IMR-90 (cell line): ENCODE data around the gene SREK1IP1. TPM values are rescaled to one million over a fixed set of nuclear protein-coding genes. Genes with fewer than 3 reads are reported as not detected.

Source experiments
- ATAC-seq: fragments of 200-7000 bp; cut with Tn5 transposase; 2 replicates; pipeline ENCODE4 v1.9.1; 2020; ENCODE audit warnings: low read depth, mild to moderate bottlenecking, moderate library complexity
- BruUV-seq: library from RNA; stranded (reverse); fragments of 400-500 nt; replicated peaks from 2 replicates; lab custom pipeline; 2021; lab: Mats Ljungman, UMichigan
- CTCF ChIA-PET: fragments of 300-600 bp; formaldehyde crosslinking; extraction: SDS; loops from one replicate; lab custom pipeline; 2021; ENCODE audit warnings: antibody characterized with exemption; lab: Yijun Ruan, JAX
- POLR2A ChIA-PET: fragments of 300-600 bp; sonication (Branson Sonifier 250); formaldehyde crosslinking; loops from one replicate; lab custom pipeline; 2022; ENCODE audit warnings: antibody characterized with exemption; ENCODE audit not compliant: unreplicated experiment; lab: Charles Lee
- DNase-seq: peaks from one replicate; pipeline ENCODE4 v3.0.0; 2013
- H2AFZ ChIP-seq: replicated peaks from 2 replicates; pipeline ENCODE3; 2013; ENCODE audit warnings: low read length, mild to moderate bottlenecking; ENCODE audit not compliant: poor library complexity
- H2AK5ac ChIP-seq: 2 replicates; pipeline ENCODE4 v1.6.1; 2013; ENCODE audit warnings: low read depth, low read length, inconsistent platforms
- H2AK9ac ChIP-seq: replicated peaks from 2 replicates; pipeline ENCODE3; 2013; ENCODE audit warnings: mild to moderate bottlenecking, low read depth, low read length, moderate library complexity; ENCODE audit not compliant: poor library complexity
- H2BK120ac ChIP-seq: 2 replicates; pipeline ENCODE4 v1.6.1; 2013; ENCODE audit warnings: low read depth, low read length, inconsistent platforms
- H2BK15ac ChIP-seq: 3 replicates; pipeline ENCODE4 v1.6.1; 2013; ENCODE audit warnings: low read depth, low read length, inconsistent platforms
- H2BK20ac ChIP-seq: 2 replicates; pipeline ENCODE4 v1.6.1; 2013; ENCODE audit warnings: low read depth, mild to moderate bottlenecking, inconsistent platforms, low read length, moderate library complexity
- H2BK5ac ChIP-seq: 2 replicates; pipeline ENCODE4 v1.6.1; 2013; ENCODE audit warnings: mild to moderate bottlenecking, low read depth, low read length, inconsistent platforms; ENCODE audit not compliant: poor library complexity, severe bottlenecking
- H3K14ac ChIP-seq: replicated peaks from 2 replicates; pipeline ENCODE4 v1.6.1; 2013; ENCODE audit warnings: low read depth, low read length, inconsistent platforms
- H3K18ac ChIP-seq: 2 replicates; pipeline ENCODE4 v1.6.1; 2013; ENCODE audit warnings: low read depth, low read length, control low read depth
- H3K23ac ChIP-seq: 2 replicates; pipeline ENCODE4 v1.6.1; 2013; ENCODE audit warnings: low read depth, low read length, inconsistent platforms
- H3K27ac ChIP-seq: 2 replicates; pipeline ENCODE4 v1.5.1; 2013; ENCODE audit warnings: mild to moderate bottlenecking, control low read depth, low read length; ENCODE audit not compliant: insufficient read depth
- H3K27me3 ChIP-seq: 2 replicates; pipeline ENCODE4 v1.6.1; 2013; ENCODE audit warnings: low read length; ENCODE audit not compliant: control insufficient read depth, insufficient read depth
- H3K36me3 ChIP-seq: 2 replicates; pipeline ENCODE4 v1.6.1; 2013; ENCODE audit warnings: low read length, mixed read lengths; ENCODE audit not compliant: control insufficient read depth, insufficient read depth
- H3K4ac ChIP-seq: 2 replicates; pipeline ENCODE4 v1.6.1; 2013; ENCODE audit warnings: low read depth, low read length, inconsistent platforms
- H3K4me1 ChIP-seq: 2 replicates; pipeline ENCODE4 v1.6.1; 2013; ENCODE audit warnings: low read length, mixed read lengths; ENCODE audit not compliant: control insufficient read depth, insufficient read depth
- H3K4me2 ChIP-seq: 2 replicates; pipeline ENCODE4 v1.6.1; 2013; ENCODE audit warnings: low read depth, mild to moderate bottlenecking, control low read depth, low read length, moderate library complexity
- H3K4me3 ChIP-seq: 2 replicates; pipeline ENCODE4 v1.5.1; 2013; ENCODE audit warnings: low read depth, mild to moderate bottlenecking, control low read depth, low read length, moderate library complexity; ENCODE audit not compliant: insufficient read depth
- H3K56ac ChIP-seq: 2 replicates; pipeline ENCODE4 v1.6.1; 2013; ENCODE audit warnings: low read length, inconsistent platforms; ENCODE audit not compliant: insufficient read depth; ENCODE audit errors: extremely low read depth
- H3K79me1 ChIP-seq, 2 experiments: 2 replicates each; pipeline ENCODE4 v1.6.1; 2013; ENCODE audit warnings: low read length in 2 of 2, inconsistent platforms in 1 of 2, low read depth in 1 of 2
- H3K9ac ChIP-seq: 2 replicates; pipeline ENCODE4 v1.6.1; 2013; ENCODE audit warnings: low read depth, low read length, control low read depth
- H3K9me1 ChIP-seq: 2 replicates; pipeline ENCODE4 v1.6.1; 2013; ENCODE audit warnings: low read length, inconsistent platforms; ENCODE audit not compliant: insufficient read depth
- H3K9me3 ChIP-seq: 2 replicates; pipeline ENCODE4 v1.6.1; 2013; ENCODE audit warnings: low read length; ENCODE audit not compliant: control insufficient read depth, insufficient read depth
- H4K20me1 ChIP-seq: 2 replicates; pipeline ENCODE4 v1.6.1; 2013; ENCODE audit warnings: low read length, inconsistent platforms; ENCODE audit not compliant: insufficient read depth
- H4K5ac ChIP-seq: 2 replicates; pipeline ENCODE4 v1.6.1; 2013; ENCODE audit warnings: mild to moderate bottlenecking, low read depth, low read length, control low read depth
- H4K8ac ChIP-seq, 2 experiments: 2 replicates each; pipeline ENCODE4 v1.6.1; 2013; ENCODE audit warnings: low read depth in 2 of 2, low read length in 2 of 2, control low read depth in 1 of 2, inconsistent platforms in 1 of 2
- H4K91ac ChIP-seq: 2 replicates; pipeline ENCODE4 v1.6.1; 2013; ENCODE audit warnings: low read depth, low read length, inconsistent platforms; ENCODE audit not compliant: insufficient read depth
- BHLHE40 ChIP-seq: fragments of 150-350 bp; IDR thresholded peaks from 2 replicates; pipeline ENCODE4 v1.6.1; 2016; ENCODE audit warnings: mild to moderate bottlenecking, low read depth, low read length
- CEBPB ChIP-seq: IDR thresholded peaks from 2 replicates; pipeline ENCODE4 v1.6.1; 2012; ENCODE audit warnings: low read depth, low read length, improper control_type of control experiment
- CHD1 ChIP-seq: IDR thresholded peaks from 2 replicates; pipeline ENCODE4 v1.6.1; 2012; ENCODE audit warnings: low read depth, low read length, improper control_type of control experiment
- MAFK ChIP-seq: IDR thresholded peaks from 2 replicates; pipeline ENCODE4 v1.6.1; 2012; ENCODE audit warnings: low read depth, low read length, improper control_type of control experiment
- MAZ ChIP-seq: IDR thresholded peaks from 2 replicates; pipeline ENCODE4 v1.6.1; 2012; ENCODE audit warnings: low read depth, mild to moderate bottlenecking, low read length, improper control_type of control experiment, moderate library complexity, borderline replicate concordance
- NFE2L2 ChIP-seq: fragments of 150-350 bp; IDR thresholded peaks from 2 replicates; pipeline ENCODE4 v1.6.1; 2016; ENCODE audit warnings: low read depth, mild to moderate bottlenecking, low read length
- POLR2A ChIP-seq: IDR thresholded peaks from 2 replicates; pipeline ENCODE4 v1.6.1; 2012; ENCODE audit warnings: mild to moderate bottlenecking, low read depth, low read length
- RCOR1 ChIP-seq: IDR thresholded peaks from 2 replicates; pipeline ENCODE4 v1.6.1; 2012; ENCODE audit warnings: mild to moderate bottlenecking, low read length, improper control_type of control experiment; ENCODE audit not compliant: insufficient replicate concordance
- USF2 ChIP-seq: fragments of 150-350 bp; IDR thresholded peaks from 2 replicates; pipeline ENCODE4 v1.6.1; 2017; ENCODE audit warnings: mild to moderate bottlenecking, antibody characterized with exemption, low read length, low read depth
- WGBS, 2 experiments: methylation state at CpG; one replicate each; pipeline versions ENCODE4 v1.1.5 to v1.1.7; 2013; ENCODE audit warnings: missing lambda C conversion rate in 2 of 2; ENCODE audit not compliant: insufficient read length in 1 of 2; ENCODE audit errors: extremely low coverage in 2 of 2; 5-methylcytosine and 5-hydroxymethylcytosine counted together
- dilution Hi-C: fragments of 300-500 bp; cut with HindIII; formaldehyde crosslinking; loops from one replicate; pipeline ENCODE4 v1.14.3; 2018; ENCODE audit warnings: low sequenced_read_pairs; ENCODE audit not compliant: unreplicated experiment
- in situ Hi-C: fragments of 300-500 bp; cut with MboI; formaldehyde crosslinking; loops from 3 replicates; pipeline ENCODE4 v1.14.3; 2019; ENCODE audit warnings: low sequenced_read_pairs, inconsistent platforms, mixed read lengths
- intact Hi-C: fragments of 100-400 bp; cut with micrococcal nuclease; formaldehyde crosslinking; loops from 2 replicates; pipeline ENCODE4 v1.10.0; 2022
- polyA plus RNA-seq, 3 experiments: library from polyadenylated mRNA; depleted of rRNA; stranded (reverse); fragments of >200 nt; gene quantifications; 2 replicates each; pipeline ENCODE4 v1.2.3, GENCODE V29; 2012; ENCODE audit warnings: low replicate concordance in 1 of 3
- total RNA-seq: library from RNA; depleted of rRNA; stranded (reverse); fragments of >200 nt; gene quantifications from 2 replicates; pipeline ENCODE4 v1.2.3, GENCODE V29; 2012

Gene SREK1IP1
- total and polyA plus RNA-seq, 2 of the 4 experiments (the other 2 are of a cell fraction), result 3.3 to 6.5 TPM

- no peak overlapping the region for H4K5ac ChIP-seq
- TF ChIP-seq RCOR1 (no peak), NFE2L2 (no peak), BHLHE40 (no peak), MAFK (no peak), MAZ (no peak), POLR2A (no peak), USF2 (no peak), CHD1 (no peak), CEBPB (no peak)
- CTCF ChIA-PET, result interaction anchor here (1.0 kb wide), 1 partner anchor 22 kb away, joined by 4 read pairs; no protein-coding TSS in a partner anchor
- in situ Hi-C loops (no loop called here), dilution Hi-C loops (no loop called here), intact Hi-C loops (no loop called here)
- H2AFZ ChIP-seq, result no peak overlapping the region
- DNase-seq, result no peak
- no peak overlapping the region for H3K4me3 ChIP-seq
- H3K14ac ChIP-seq, result no peak overlapping the region
- H3K18ac ChIP-seq, result no peak overlapping the region
- no peaks in the 10 kb centered on the region for H3K79me1 ChIP-seq
- no peak overlapping the region for H2BK20ac ChIP-seq
- POLR2A ChIA-PET, result no interaction called here
- WGBS, 2 experiments, result 95% methylated on average over 5 of the region's 7 CpGs; no CpG with 5 or more reads in 1 of the 2 experiments
- H4K8ac ChIP-seq, result no peak overlapping the region
- H2AK9ac ChIP-seq, result no peak overlapping the region
- H3K9me1 ChIP-seq, result no peaks in the 10 kb centered on the region
- H3K23ac ChIP-seq, result no peak overlapping the region
- BruUV-seq, result no TSS peak
- no peaks in the 10 kb centered on the region for H3K9me3 ChIP-seq
- no peak overlapping the region for H3K4me2 ChIP-seq
- no peak overlapping the region for H2BK15ac ChIP-seq
- no peak overlapping the region for H2BK5ac ChIP-seq
- H4K20me1 ChIP-seq, result no peaks in the 10 kb centered on the region
- no peak overlapping the region for H3K4ac ChIP-seq
- H3K9ac ChIP-seq, result no peak overlapping the region
- no peak overlapping the region for H4K91ac ChIP-seq
- no peak for ATAC-seq
- no peak overlapping the region for H3K56ac ChIP-seq
- peaks cover 22% of the 10 kb centered on the region for H3K27me3 ChIP-seq
- no peak overlapping the region for H2BK120ac ChIP-seq
- no peaks in the 10 kb centered on the region for H3K4me1 ChIP-seq
- no peak overlapping the region for H2AK5ac ChIP-seq
- no peak overlapping the region for H3K27ac ChIP-seq
- no peaks in the 10 kb centered on the region for H3K36me3 ChIP-seq
Measured at GRCh38 chr5:64682608-64683007, 85.9 kb downstream of the SREK1IP1 start.
